Embryonic facial prominence (tissue), 1 donor: ENCODE results near the gene ADRA2C.

Source experiments
- DNase-seq: peaks from one replicate; pipeline ENCODE4 v3.0.0-alpha.2; 2016; ENCODE audit errors: extremely low spot score

ADRA2C gene

GRCh38 chr4:3777033-3777390, 10.8 kb downstream of the ADRA2C start:
- no peak for DNase-seq

GRCh38 chr4:3777669-3778068, 11.5 kb downstream of the ADRA2C start:
- DNase-seq: no peak

GRCh38 chr4:3779509-3779908, 13.3 kb downstream of the ADRA2C start:
- no peak for DNase-seq

GRCh38 chr4:3780347-3781171, 14.4 kb downstream of the ADRA2C start:
- DNase-seq: no peak

GRCh38 chr4:3781193-3781886, 15.2 kb downstream of the ADRA2C start:
- DNase-seq: no peak

GRCh38 chr4:3781997-3782930, 16.1 kb downstream of the ADRA2C start:
- DNase-seq: no peak

GRCh38 chr4:3783693-3784306, 17.6 kb downstream of the ADRA2C start:
- DNase-seq: no peak

- no peak for DNase-seq
Observed at GRCh38 chr4:3784454-3785291, 18.5 kb downstream of the ADRA2C start.

- DNase-seq: no peak
Observed at GRCh38 chr4:3785292-3785565, 19.0 kb downstream of the ADRA2C start.

GRCh38 chr4:3786196-3786869, 20.1 kb downstream of the ADRA2C start:
- DNase-seq: no peak

GRCh38 chr4:3787489-3788365, 21.5 kb downstream of the ADRA2C start:
- DNase-seq: no peak

GRCh38 chr4:3788366-3788660, 22.1 kb downstream of the ADRA2C start:
- no peak for DNase-seq

- DNase-seq: no peak
Observed at GRCh38 chr4:3789587-3789986, 23.4 kb downstream of the ADRA2C start.

GRCh38 chr4:3790006-3790561, 23.9 kb downstream of the ADRA2C start:
- no peak for DNase-seq

GRCh38 chr4:3791256-3791655, 25.1 kb downstream of the ADRA2C start:
- no peak for DNase-seq

GRCh38 chr4:3791910-3792542, 25.8 kb downstream of the ADRA2C start:
- peak; percentile 31 for DNase-seq

- no peak for DNase-seq
Observed at GRCh38 chr4:3792813-3793212, 26.6 kb downstream of the ADRA2C start.

- DNase-seq: no peak
Observed at GRCh38 chr4:3793545-3793944, 27.4 kb downstream of the ADRA2C start.

GRCh38 chr4:3796960-3797359, 30.8 kb downstream of the ADRA2C start:
- DNase-seq: no peak
